Upper lobe of right lung (tissue), 1 donor: ENCODE results near the gene C22orf42. TPM values are rescaled to one million over a fixed set of nuclear protein-coding genes. Genes with fewer than 3 reads are reported as not detected.
"Not testable (repeated sequence)": the region's sequence is repeated elsewhere in the genome, so short reads cannot be mapped to it uniquely, and the experiment has no call there.

Experiments used
- ATAC-seq: fragments of 200-7000 bp; cut with Tn5 transposase; one replicate; pipeline ENCODE4 v1.9.1; 2020; ENCODE audit warnings: mild to moderate bottlenecking, moderate library complexity
- DNase-seq: peaks from one replicate; pipeline ENCODE4 v3.0.0-alpha.2; 2020
- H3K27ac ChIP-seq: fragments of 200-600 bp; one replicate; pipeline ENCODE4 v1.8.0; 2022
- H3K27me3 ChIP-seq: fragments of 200-600 bp; one replicate; pipeline ENCODE4 v1.8.0; 2022; ENCODE audit warnings: mild to moderate bottlenecking
- H3K36me3 ChIP-seq: fragments of 200-600 bp; one replicate; pipeline ENCODE4 v1.8.0; 2022
- H3K4me1 ChIP-seq: fragments of 200-600 bp; one replicate; pipeline ENCODE4 v1.8.0; 2022
- H3K4me3 ChIP-seq: fragments of 200-600 bp; one replicate; pipeline ENCODE4 v1.8.0; 2022; ENCODE audit warnings: mild to moderate bottlenecking
- H3K9me3 ChIP-seq: fragments of 200-600 bp; one replicate; pipeline ENCODE4 v1.8.0; 2022
- intact Hi-C: fragments of 100-400 bp; cut with DNase I; formaldehyde crosslinking; loops from one replicate; pipeline ENCODE4 v1.11.0; 2022
- total RNA-seq: library from RNA; stranded (reverse); fragmentation: NEBNext Ultra II Directional; extraction: Animal tissue kit (Norgen Biotek cat#: 25700); gene quantifications from one replicate; pipeline ENCODE4 v1.2.1, GENCODE V29; 2021
- TF ChIP-seq, protein P1 (sequence below): fragments of 200-600 bp; IDR thresholded peaks from one replicate; pipeline ENCODE4 v1.8.0; 2022; ENCODE audit warnings: antibody characterized with exemption
- donor health status: DM: no; HTN: yes; CAD: no; lungs with severe emphysema.

C22orf42 gene
- total RNA-seq, 1 donor from 2014 or later, result not detected

DNA sequence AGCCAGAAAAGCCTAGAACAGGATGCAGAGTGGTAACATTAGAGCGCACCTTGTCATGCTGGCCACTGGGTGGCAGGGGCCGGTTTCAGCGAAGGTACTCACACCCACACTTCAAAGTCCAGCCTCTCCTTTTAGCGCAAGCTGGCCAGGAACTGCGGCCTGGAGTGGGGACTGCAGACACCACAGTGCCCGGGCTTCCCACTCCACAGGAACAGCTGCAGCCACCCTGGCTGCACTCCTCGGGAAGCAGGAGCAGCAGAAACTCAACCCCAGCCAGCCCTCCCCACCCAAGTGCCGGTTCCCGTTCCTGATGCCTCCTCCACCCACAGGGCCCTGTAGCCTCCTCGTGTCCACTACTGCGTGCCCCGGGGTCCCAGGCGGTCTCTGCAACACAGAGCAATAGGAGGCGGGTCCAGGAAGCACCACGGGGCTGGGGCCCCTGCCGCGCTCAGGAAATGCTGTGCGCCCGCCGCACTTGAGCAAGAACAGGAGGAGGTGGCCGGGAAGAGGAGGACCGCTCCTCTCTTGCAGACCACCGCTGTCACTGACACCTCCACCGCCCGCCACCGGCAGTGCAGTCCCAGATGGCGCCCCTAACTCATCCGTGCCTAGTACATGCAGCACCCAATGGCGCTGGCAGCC lies 43.6 kb upstream of the C22orf42 start:
- TF ChIP-seq, protein P1, sequence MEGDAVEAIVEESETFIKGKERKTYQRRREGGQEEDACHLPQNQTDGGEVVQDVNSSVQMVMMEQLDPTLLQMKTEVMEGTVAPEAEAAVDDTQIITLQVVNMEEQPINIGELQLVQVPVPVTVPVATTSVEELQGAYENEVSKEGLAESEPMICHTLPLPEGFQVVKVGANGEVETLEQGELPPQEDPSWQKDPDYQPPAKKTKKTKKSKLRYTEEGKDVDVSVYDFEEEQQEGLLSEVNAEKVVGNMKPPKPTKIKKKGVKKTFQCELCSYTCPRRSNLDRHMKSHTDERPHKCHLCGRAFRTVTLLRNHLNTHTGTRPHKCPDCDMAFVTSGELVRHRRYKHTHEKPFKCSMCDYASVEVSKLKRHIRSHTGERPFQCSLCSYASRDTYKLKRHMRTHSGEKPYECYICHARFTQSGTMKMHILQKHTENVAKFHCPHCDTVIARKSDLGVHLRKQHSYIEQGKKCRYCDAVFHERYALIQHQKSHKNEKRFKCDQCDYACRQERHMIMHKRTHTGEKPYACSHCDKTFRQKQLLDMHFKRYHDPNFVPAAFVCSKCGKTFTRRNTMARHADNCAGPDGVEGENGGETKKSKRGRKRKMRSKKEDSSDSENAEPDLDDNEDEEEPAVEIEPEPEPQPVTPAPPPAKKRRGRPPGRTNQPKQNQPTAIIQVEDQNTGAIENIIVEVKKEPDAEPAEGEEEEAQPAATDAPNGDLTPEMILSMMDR, result peak; percentile 55
- no peaks in the 10 kb centered on the region for H3K36me3 ChIP-seq
- peaks cover 27% of the 10 kb centered on the region for H3K27me3 ChIP-seq
- peak; percentile 83 for DNase-seq
- peaks cover 11% of the 10 kb centered on the region for H3K4me1 ChIP-seq
- ATAC-seq, result peak; percentile 84
- H3K4me3 ChIP-seq, result peak overlapping the region; percentile 36
- H3K27ac ChIP-seq, result no peak overlapping the region
- intact Hi-C loops, result no loop called here
- no peaks in the 10 kb centered on the region for H3K9me3 ChIP-seq

DNA sequence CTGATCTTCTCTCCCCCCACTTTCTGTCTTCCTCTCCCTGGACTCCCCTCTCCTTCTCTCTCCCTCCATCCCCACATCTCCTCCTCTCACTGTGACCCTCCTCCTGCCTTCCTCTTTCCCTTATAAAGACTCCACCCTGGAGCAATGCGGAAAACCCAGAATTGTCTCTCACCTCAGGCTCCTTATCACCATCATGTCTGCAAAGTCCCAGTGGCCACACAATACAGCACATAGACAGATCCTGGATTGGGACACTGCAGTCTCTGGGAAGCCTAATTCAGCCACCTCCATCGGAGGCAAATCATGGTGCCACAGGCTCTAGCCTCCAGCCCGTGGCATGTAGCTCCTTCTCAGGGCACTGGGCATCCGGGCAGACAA lies 43.0 kb upstream of the C22orf42 start:
- H3K27me3 ChIP-seq, result peaks cover 32% of the 10 kb centered on the region
- TF ChIP-seq, protein P1, result no peak
- no peak overlapping the region for H3K27ac ChIP-seq
- intact Hi-C loops, result no loop called here
- peaks cover 11% of the 10 kb centered on the region for H3K4me1 ChIP-seq
- no peaks in the 10 kb centered on the region for H3K36me3 ChIP-seq
- H3K4me3 ChIP-seq, result no peak overlapping the region
- no peaks in the 10 kb centered on the region for H3K9me3 ChIP-seq
- ATAC-seq (no peak), DNase-seq (no peak)

DNA sequence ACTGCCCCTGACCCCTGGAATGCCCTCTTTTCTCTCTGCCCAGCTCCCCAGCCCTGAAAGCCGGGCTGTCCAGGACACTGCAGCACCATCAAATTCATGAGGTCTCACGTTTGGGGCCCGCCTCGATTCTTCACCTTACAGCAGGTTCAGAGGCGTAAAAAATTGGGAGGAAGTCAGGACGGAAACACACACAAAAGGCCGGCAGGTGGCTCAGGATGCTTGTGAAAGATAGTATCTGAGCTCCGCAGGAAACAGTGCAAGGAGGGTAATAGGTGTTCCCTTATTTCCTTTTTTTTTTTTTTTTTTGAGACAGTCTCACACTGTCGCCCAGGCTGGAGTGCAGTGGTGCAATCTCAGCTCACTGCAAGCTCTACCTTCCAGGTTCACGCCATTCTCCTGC lies 41.6 kb upstream of the C22orf42 start:
- no peaks in the 10 kb centered on the region for H3K36me3 ChIP-seq
- peaks cover 38% of the 10 kb centered on the region for H3K27me3 ChIP-seq
- H3K9me3 ChIP-seq, result no peaks in the 10 kb centered on the region
- no peak for ATAC-seq
- no peak overlapping the region for H3K27ac ChIP-seq
- DNase-seq, result no peak
- H3K4me1 ChIP-seq, result peaks cover 11% of the 10 kb centered on the region
- TF ChIP-seq, protein P1, result no peak
- H3K4me3 ChIP-seq, result no peak overlapping the region
- intact Hi-C loops, result no loop called here

DNA sequence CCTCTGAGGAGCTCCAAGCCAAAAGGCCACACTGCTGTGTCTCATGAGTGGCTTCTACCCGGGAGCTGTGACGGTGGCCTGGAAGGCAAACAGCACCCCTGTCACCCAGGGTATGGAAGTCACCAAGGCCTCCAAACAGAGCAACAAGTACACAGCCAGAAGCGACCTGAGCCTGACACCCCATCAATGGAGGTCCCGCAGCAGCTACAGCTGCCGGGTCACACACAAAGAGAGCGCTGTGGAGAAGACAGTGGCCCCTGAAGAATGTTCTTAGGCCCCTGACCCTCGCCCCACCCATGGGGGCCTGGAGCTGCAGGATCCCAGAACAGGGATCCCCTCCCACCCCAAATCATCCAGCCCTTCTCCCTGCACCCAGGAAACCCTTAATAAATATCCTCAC lies 40.9 kb upstream of the C22orf42 start:
- intact Hi-C loops, result no loop called here
- H3K27ac ChIP-seq, result no peak overlapping the region
- H3K4me3 ChIP-seq, result no peak overlapping the region
- ATAC-seq, result no peak
- peaks cover 11% of the 10 kb centered on the region for H3K4me1 ChIP-seq
- TF ChIP-seq, protein P1, result no peak
- DNase-seq, result no peak
- H3K27me3 ChIP-seq, result peaks cover 38% of the 10 kb centered on the region
- no peaks in the 10 kb centered on the region for H3K9me3 ChIP-seq
- H3K36me3 ChIP-seq, result no peaks in the 10 kb centered on the region

DNA sequence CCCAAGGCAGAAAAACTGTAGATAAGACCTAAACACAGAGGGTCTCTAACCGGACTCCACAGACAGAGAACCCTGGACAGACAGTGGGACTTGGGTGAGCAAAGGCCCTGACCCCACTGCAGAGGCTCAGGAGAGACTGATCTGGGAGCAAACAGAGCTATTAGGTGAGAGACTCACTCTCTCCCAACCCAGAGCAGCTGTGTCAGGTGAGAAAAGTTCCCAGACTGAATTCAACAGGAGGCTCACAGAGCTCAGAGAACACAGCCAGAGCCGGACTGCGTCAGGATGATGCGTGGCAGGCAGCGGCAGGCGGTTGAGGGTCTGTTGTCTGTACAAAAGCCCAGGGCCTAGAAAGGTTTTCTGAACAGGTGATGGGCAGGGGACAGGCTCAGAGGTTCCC lies 40.2 kb upstream of the C22orf42 start:
- Histone ChIP-seq H3K4me3 (no peak overlapping the region), H3K27me3 (peaks cover 35% of the 10 kb centered on the region), H3K4me1 (peaks cover 11% of the 10 kb centered on the region), H3K27ac (no peak overlapping the region), H3K9me3 (no peaks in the 10 kb centered on the region), H3K36me3 (no peaks in the 10 kb centered on the region)
- DNase-seq, result no peak
- ATAC-seq, result no peak
- intact Hi-C loops, result no loop called here
- TF ChIP-seq, protein P1, result no peak

DNA sequence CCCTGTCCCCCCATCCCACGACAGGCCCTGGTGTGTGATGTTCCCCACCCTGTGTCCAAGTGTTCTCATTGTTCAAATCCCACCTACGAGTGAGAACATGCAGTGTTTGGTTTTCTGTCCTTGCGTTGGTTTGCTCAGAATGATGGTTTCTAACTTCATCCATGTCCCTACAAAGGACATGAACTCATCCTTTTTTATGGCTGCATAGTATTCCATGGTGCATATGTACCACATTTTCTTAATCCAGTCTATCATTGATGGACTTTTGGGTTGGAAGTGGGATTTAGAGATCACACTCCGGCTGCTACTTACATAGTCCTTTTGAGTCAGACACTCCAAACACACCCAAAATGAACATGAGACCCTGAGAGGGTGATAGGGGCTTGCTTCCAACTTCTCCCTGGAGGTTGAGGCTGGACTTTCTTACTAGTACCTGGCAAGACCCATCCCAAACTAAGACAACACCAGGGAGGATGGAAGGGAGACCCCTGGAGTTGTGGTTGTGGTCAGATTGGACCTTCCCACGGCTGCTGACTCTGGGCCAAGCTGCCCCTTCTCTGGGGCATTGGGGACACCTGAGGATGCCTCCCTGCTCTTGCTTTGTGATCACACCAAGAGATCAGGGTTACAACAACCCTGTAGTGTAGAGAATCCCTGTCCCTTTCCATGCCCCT lies 38.6 kb upstream of the C22orf42 start:
- intact Hi-C loops, H3K9me3 ChIP-seq, DNase-seq, H3K36me3 ChIP-seq, H3K4me3 ChIP-seq, H3K27ac ChIP-seq, ATAC-seq, H3K4me1 ChIP-seq: not testable (repeated sequence)
- peaks cover 19% of the 10 kb centered on the region for H3K27me3 ChIP-seq

DNA sequence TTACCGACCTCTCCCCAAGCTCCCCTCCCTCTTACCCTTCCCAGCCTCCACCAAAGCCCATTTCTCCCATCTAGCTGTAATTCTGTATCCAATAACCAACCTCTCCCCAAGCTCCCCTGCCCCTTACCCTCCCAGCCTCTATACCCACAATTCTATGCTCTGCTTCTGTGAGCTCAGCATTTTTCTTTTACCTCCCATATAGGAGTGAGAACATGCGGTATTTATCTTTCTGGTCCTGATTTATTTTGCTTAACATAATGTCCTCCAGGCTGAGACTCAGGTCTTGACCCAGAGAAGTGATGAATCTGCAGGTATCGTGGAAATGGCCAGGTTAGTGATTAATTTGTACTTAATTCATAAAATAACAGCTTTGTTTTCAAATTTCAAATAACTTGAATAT lies 36.8 kb upstream of the C22orf42 start:
- DNase-seq, ATAC-seq, H3K4me1 ChIP-seq, H3K36me3 ChIP-seq, H3K27ac ChIP-seq, H3K4me3 ChIP-seq, intact Hi-C loops, H3K9me3 ChIP-seq: not testable (repeated sequence)
- peaks cover 16% of the 10 kb centered on the region for H3K27me3 ChIP-seq

DNA sequence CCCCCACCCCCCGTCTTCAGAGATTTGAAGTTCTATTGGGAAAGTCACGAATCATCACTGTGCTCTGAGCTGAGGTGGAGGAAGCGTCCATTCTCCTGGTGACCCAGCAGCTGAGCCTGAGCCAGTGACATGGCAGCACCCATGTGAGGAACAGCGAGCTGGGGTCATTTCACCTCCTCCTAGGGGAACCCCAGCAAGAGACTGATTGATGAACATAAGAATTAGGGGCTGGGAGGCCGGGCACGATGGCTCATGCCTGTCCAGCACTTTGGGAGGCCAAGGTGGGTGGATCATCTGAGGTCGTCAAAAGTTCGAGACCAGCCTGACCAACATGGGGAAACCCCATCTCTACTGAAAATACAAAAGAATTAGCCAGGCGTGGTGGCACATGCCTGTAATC lies 34.2 kb upstream of the C22orf42 start:
- H3K9me3 ChIP-seq, DNase-seq, H3K4me3 ChIP-seq, H3K36me3 ChIP-seq, H3K27ac ChIP-seq, ATAC-seq, H3K4me1 ChIP-seq, intact Hi-C loops: not testable (repeated sequence)
- H3K27me3 ChIP-seq, result peaks cover 16% of the 10 kb centered on the region

DNA sequence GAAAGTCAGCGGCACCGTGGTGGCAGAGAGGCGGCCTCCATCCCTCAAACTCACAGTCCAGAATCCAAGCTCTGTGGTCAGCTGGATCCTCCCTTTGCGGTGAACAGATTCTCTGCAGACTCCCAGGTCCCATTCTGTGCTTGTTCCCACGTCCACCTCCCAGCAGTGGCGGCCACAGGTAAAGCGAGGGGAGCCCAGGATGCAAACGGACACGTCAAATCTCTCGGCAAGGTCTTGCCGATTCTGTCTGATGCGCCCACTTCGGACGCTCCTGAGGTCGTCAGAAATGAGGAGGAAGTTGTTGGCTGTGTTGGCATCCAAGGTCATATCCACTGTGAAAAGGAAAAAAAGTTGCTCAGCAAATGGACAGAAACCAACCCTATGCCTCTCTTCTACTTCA lies 31.9 kb upstream of the C22orf42 start:
- intact Hi-C loops, DNase-seq, ATAC-seq: not testable (repeated sequence)

More for the DNA sequence above, 31.9 kb upstream of the C22orf42 start:
- H3K4me1 ChIP-seq, H3K36me3 ChIP-seq, H3K27me3 ChIP-seq, H3K4me3 ChIP-seq, H3K9me3 ChIP-seq, H3K27ac ChIP-seq: not testable (repeated sequence)
